ENCODE data around the gene RABL6.
"Not testable (repeated sequence)": the region's sequence is repeated elsewhere in the genome, so short reads cannot be mapped to it uniquely, and the experiment has no call there.

RABL6 gene

DNA sequence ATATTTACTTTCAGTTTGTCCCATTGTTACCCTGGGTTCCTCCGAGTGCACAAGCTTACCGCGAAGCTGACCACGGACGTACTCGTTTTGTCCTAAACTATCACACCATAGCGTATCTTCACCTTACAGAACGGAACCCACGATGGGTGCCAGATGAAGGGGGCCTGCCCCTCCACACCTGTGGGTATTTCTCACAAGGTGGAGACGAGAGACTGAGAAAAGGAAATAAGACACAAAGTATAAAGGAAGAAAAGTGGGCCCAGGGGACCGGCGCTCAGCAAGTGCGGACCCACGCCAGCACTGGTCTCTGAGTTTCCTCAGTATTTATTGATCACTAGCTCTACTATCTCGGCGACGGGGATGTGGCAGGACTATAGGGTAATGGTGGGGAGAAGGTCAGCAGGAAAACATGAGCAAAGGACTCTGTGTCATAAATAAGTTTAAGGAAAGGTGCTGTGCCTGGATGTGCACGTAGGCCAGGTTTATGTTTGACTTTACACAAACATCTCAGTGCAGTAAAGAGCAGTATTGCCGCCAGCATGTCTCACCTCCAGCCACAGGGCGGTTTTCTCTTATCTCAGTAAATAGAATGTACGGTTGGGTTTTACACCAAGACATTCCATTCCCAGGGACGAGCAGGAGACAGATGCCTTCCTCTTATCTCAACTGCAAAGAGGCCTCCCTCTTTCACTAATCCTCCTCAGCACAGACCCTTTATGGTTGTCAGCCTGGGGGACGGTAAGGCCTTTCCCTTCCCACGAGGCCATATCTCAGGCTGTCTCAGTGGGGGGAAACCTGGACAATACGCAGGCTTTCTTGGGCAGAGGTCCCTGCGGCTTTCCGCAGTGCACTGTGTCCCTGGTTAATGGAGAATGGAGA is 18.9 kb upstream of the RABL6 start:
- TF ChIP-seq, protein P1, sequence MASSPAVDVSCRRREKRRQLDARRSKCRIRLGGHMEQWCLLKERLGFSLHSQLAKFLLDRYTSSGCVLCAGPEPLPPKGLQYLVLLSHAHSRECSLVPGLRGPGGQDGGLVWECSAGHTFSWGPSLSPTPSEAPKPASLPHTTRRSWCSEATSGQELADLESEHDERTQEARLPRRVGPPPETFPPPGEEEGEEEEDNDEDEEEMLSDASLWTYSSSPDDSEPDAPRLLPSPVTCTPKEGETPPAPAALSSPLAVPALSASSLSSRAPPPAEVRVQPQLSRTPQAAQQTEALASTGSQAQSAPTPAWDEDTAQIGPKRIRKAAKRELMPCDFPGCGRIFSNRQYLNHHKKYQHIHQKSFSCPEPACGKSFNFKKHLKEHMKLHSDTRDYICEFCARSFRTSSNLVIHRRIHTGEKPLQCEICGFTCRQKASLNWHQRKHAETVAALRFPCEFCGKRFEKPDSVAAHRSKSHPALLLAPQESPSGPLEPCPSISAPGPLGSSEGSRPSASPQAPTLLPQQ (tag by site-specific recombination; IDR thresholded peaks at IDR 0.05), result peak; percentile 38; the same call in 1 of the 2 replicates
- peak; percentile 56 for TF ChIP-seq FEZF1 (tag by site-specific recombination; IDR thresholded peaks at IDR 0.05)
- not testable (repeated sequence) for H3K27ac ChIP-seq (ENCODE audit: extremely low read depth, low read depth, low read length); H3K4me3 ChIP-seq (ENCODE audit: low read depth, low read length); H3K9me3 ChIP-seq (ENCODE audit: control insufficient read depth, insufficient read depth, low read depth, low read length); H3K4me1 ChIP-seq (ENCODE audit: control insufficient read depth, insufficient read depth, low read length)
- POLR2A ChIA-PET, result interaction anchor here (1.0 kb wide), 1 partner anchor 11 kb away, joined by 3 read pairs; no protein-coding TSS in a partner anchor
- H3K36me3 ChIP-seq (ENCODE audit: control insufficient read depth in 2 of 2, insufficient read depth in 1 of 2, low read length in 2 of 2), result peaks cover 0 to 17% of the 10 kb centered on the region in 2 experiments; a peak in 1 of 3 replicates
- CTCF ChIA-PET, result interaction anchor here (0.5 to 6.1 kb wide), 33 partner anchors 11 to 480 kb away, joined by 3 to 61 read pairs (median 5); partner anchors contain the start of genes ABCA2, FUT7, LCN15 and LCN8

DNA sequence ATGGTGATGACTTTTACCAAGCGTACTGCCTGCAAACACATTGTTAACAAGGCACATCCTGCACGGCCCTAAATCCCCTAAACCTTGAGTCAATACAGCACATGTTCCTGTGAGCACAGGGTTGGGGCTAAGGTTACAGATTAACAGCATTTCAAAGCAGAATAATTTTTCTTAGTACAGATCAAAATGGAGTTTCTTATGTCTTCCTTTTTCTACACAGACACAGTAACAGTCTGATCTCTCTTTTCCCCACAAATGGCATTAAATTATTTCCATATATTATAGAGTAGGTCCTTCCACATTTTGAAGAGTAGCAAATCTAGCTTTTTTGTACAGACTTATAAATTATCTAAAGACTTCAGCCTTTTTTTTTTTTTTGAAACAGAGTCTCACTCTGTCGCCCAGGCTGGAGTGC is 18.2 kb upstream of the RABL6 start:
- Histone ChIP-seq H3K9me3 (ENCODE audit: control insufficient read depth, insufficient read depth, low read depth, low read length) (no peaks in the 10 kb centered on the region), H3K4me1 (ENCODE audit: control insufficient read depth, insufficient read depth, low read length) (peaks cover 6% of the 10 kb centered on the region), H3K36me3 (ENCODE audit: control insufficient read depth in 2 of 2, insufficient read depth in 1 of 2, low read length in 2 of 2) (peaks cover 0 to 19% of the 10 kb centered on the region in 2 experiments; a peak in 1 of 3 replicates), H3K4me3 (ENCODE audit: low read depth, low read length) (no peak overlapping the region), H3K27ac (ENCODE audit: extremely low read depth, low read depth, low read length) (no peak overlapping the region)
- CTCF ChIA-PET, result interaction anchor here (0.5 to 6.1 kb wide), 6 partner anchors 11 to 276 kb away, joined by 3 to 61 read pairs (median 9); no protein-coding TSS in a partner anchor
- POLR2A ChIA-PET, result interaction anchor here (1.0 kb wide), 1 partner anchor 12 kb away, joined by 3 read pairs; no protein-coding TSS in a partner anchor
- TF ChIP-seq ZNF585B (tag by site-specific recombination; IDR thresholded peaks at IDR 0.05), result no peak
- 0 out of 2 replicates have a peak, but pooled peaks have one; percentile 8 for TF ChIP-seq ZNF335 (tag by site-specific recombination; conservative IDR thresholded peaks at IDR 0.05)
- no peak for TF ChIP-seq ZNF529 (tag by site-specific recombination; IDR thresholded peaks at IDR 0.05; ENCODE audit: insufficient replicate concordance)
- TF ChIP-seq, protein P2, sequence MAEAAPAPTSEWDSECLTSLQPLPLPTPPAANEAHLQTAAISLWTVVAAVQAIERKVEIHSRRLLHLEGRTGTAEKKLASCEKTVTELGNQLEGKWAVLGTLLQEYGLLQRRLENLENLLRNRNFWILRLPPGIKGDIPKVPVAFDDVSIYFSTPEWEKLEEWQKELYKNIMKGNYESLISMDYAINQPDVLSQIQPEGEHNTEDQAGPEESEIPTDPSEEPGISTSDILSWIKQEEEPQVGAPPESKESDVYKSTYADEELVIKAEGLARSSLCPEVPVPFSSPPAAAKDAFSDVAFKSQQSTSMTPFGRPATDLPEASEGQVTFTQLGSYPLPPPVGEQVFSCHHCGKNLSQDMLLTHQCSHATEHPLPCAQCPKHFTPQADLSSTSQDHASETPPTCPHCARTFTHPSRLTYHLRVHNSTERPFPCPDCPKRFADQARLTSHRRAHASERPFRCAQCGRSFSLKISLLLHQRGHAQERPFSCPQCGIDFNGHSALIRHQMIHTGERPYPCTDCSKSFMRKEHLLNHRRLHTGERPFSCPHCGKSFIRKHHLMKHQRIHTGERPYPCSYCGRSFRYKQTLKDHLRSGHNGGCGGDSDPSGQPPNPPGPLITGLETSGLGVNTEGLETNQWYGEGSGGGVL (tag by site-specific recombination; IDR thresholded peaks at IDR 0.05), result no peak

DNA sequence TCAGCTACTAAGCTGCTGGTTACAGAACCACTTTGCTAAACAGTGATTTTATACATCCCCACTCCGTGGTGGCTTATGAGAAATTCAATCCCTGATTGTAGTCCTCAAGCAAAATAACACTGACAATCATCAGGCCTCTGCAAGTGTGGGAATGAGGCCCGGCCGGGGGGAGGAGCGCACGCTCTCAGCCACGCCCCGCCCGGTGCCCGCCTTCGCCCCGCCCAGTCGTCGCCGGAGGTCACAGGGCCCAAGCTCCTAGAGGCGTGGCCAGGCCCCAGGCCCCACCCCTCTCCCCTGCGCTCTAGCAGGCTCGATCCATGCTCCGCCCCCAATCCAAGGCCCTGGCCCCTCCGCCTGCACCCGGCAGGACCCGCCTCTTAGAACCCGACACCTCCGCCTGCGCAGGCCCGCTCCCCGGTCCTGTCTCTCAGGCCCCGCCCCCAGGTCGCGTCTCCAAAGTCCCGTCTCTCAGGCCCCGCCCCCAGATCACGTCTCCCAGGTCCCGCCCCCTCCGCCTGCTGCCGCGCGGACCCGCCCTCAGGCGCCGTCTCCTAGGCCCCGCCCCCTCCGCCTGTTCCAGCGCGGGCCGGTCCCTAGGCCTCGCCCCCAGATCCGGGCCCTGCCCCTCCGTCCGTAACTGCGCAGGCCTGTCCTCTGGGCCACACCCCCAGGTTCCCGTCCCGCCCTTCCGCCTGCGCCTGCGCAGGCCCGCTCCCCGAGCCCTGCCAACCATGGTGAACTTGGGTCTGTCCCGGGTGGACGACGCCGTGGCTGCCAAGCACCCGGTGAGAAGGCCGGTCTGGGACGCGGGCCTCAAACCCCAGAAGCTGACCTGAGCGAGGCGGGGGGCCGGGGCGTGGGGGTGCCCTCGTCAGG is 16.9 kb upstream of the RABL6 start, which contains the start of gene TMEM141:
Gene TMEM141 (plus strand): TSS at position 705 of the 876 bp plus-strand sequence. CDS start 27 bp downstream, at position 732.
- ChIA-PET POLR2A (interaction anchor here (0.5 to 2.0 kb wide), 19 partner anchors 9 to 669 kb away, joined by 3 to 24 read pairs (median 4); partner anchors contain the start of genes FBXW5, MAN1B1, TPRN and TRAF2), CTCF (interaction anchor here (0.6 to 6.1 kb wide), 14 partner anchors 11 to 583 kb away, joined by 3 to 61 read pairs (median 4); partner anchors contain the start of gene AJM1)
- H3K4me3 ChIP-seq (ENCODE audit: low read depth, low read length), result peak within 1 kb of the TSS; percentile 47
- H3K9me3 ChIP-seq (ENCODE audit: control insufficient read depth, insufficient read depth, low read depth, low read length), result no peaks in the 10 kb centered on the region
- H3K36me3 ChIP-seq (ENCODE audit: control insufficient read depth in 2 of 2, insufficient read depth in 1 of 2, low read length in 2 of 2), result peaks cover 0 to 21% of the 10 kb centered on the region in 2 experiments; a peak in 1 of 3 replicates
- H3K27ac ChIP-seq (ENCODE audit: extremely low read depth, low read depth, low read length), result peak within 1 kb of the TSS; percentile 74
- peaks cover 6% of the 10 kb centered on the region for H3K4me1 ChIP-seq (ENCODE audit: control insufficient read depth, insufficient read depth, low read length)
- TF ChIP-seq KLF1 (tag by site-specific recombination; IDR thresholded peaks at IDR 0.05) (peak; percentile 26), ZNF324 (tag by site-specific recombination; IDR thresholded peaks at IDR 0.05) (no peak), ZBTB7A (tag by site-specific recombination; IDR thresholded peaks at IDR 0.05; ENCODE audit: low read depth) (no peak), ZNF785 (tag by site-specific recombination; IDR thresholded peaks at IDR 0.05) (no peak), ZFHX2 (tag by site-specific recombination; conservative IDR thresholded peaks at IDR 0.05) (peak; percentile 55), SP3 (tag by site-specific recombination; IDR thresholded peaks at IDR 0.05) (peak; percentile 94), ZNF530 (tag by site-specific recombination; IDR thresholded peaks at IDR 0.05; ENCODE audit: low read depth) (no peak), SCRT1 (tag by site-specific recombination; IDR thresholded peaks at IDR 0.05; ENCODE audit: borderline replicate concordance) (no peak), ZNF24 (tag by site-specific recombination; IDR thresholded peaks at IDR 0.05) (no peak), FEZF1 (tag by site-specific recombination; IDR thresholded peaks at IDR 0.05) (no peak), KLF16 (tag by site-specific recombination; IDR thresholded peaks at IDR 0.05) (peak; percentile 24; the same call in 1 of the 2 replicates)
- TF ChIP-seq, protein P3, sequence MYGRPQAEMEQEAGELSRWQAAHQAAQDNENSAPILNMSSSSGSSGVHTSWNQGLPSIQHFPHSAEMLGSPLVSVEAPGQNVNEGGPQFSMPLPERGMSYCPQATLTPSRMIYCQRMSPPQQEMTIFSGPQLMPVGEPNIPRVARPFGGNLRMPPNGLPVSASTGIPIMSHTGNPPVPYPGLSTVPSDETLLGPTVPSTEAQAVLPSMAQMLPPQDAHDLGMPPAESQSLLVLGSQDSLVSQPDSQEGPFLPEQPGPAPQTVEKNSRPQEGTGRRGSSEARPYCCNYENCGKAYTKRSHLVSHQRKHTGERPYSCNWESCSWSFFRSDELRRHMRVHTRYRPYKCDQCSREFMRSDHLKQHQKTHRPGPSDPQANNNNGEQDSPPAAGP (tag by site-specific recombination; IDR thresholded peaks at IDR 0.05), result peak; percentile 27; the same call in 1 of the 2 replicates
- TF ChIP-seq, protein P4, sequence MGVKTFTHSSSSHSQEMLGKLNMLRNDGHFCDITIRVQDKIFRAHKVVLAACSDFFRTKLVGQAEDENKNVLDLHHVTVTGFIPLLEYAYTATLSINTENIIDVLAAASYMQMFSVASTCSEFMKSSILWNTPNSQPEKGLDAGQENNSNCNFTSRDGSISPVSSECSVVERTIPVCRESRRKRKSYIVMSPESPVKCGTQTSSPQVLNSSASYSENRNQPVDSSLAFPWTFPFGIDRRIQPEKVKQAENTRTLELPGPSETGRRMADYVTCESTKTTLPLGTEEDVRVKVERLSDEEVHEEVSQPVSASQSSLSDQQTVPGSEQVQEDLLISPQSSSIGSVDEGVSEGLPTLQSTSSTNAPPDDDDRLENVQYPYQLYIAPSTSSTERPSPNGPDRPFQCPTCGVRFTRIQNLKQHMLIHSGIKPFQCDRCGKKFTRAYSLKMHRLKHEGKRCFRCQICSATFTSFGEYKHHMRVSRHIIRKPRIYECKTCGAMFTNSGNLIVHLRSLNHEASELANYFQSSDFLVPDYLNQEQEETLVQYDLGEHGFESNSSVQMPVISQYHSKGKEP (tag by site-specific recombination; IDR thresholded peaks at IDR 0.05), result no peak
- TF ChIP-seq, protein P5, sequence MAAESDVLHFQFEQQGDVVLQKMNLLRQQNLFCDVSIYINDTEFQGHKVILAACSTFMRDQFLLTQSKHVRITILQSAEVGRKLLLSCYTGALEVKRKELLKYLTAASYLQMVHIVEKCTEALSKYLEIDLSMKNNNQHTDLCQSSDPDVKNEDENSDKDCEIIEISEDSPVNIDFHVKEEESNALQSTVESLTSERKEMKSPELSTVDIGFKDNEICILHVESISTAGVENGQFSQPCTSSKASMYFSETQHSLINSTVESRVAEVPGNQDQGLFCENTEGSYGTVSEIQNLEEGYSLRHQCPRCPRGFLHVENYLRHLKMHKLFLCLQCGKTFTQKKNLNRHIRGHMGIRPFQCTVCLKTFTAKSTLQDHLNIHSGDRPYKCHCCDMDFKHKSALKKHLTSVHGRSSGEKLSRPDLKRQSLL (tag by site-specific recombination; IDR thresholded peaks at IDR 0.05), result no peak
